Naive thymus-derived CD4-positive, alpha-beta T cell (primary cell): ENCODE data around the gene PRKCA. TPM values are rescaled to one million over a fixed set of nuclear protein-coding genes. Genes with fewer than 3 reads are reported as not detected.
A peak's percentile ranks its signal among the peaks of the same experiment; 100 is the strongest.

Experiments
- ATAC-seq: fragments of 150-1000 bp; cut with Tn5 transposase; 2 replicates; pipeline ENCODE4 v1.10.0; 2021; ENCODE audit warnings: mild to moderate bottlenecking, moderate library complexity
- CTCF ChIA-PET: fragments of 350-600 bp; sonication (Branson Sonifier 250); formaldehyde crosslinking; loops from one replicate; lab custom pipeline; 2021; ENCODE audit warnings: antibody characterized with exemption; lab: Charles Lee
- POLR2A ChIA-PET: fragments of 350-600 bp; sonication (Branson Sonifier 250); formaldehyde crosslinking; loops from one replicate; lab custom pipeline; 2021; ENCODE audit warnings: antibody characterized with exemption, inconsistent platforms; lab: Charles Lee
- DNase-seq, 9 donors: peaks; one replicate each; pipeline versions ENCODE4 v3.0.0 to v3.0.0-alpha.2; 2020 to 2022; ENCODE audit warnings: mixed read lengths in 1 of 9
- H3K27ac ChIP-seq: one replicate; pipeline ENCODE4 v1.7.0; 2013; ENCODE audit warnings: mild to moderate bottlenecking, low read depth, low read length, moderate library complexity
- H3K27me3 ChIP-seq, 2 donors: one replicate each; pipeline ENCODE4 v1.7.0; 2013; ENCODE audit warnings: low read length in 2 of 2, mild to moderate bottlenecking in 2 of 2, moderate library complexity in 2 of 2; ENCODE audit not compliant: control insufficient read depth in 2 of 2, insufficient read depth in 2 of 2
- H3K36me3 ChIP-seq, 3 experiments: 1 replicate in 2 of 3; 2 replicates in 1 of 3; pipeline ENCODE4 v1.7.0; 2013; ENCODE audit warnings: low read length in 3 of 3, mild to moderate bottlenecking in 3 of 3, moderate library complexity in 1 of 3; ENCODE audit not compliant: insufficient read depth in 3 of 3, control insufficient read depth in 2 of 3
- H3K4me1 ChIP-seq, 2 donors: one replicate each; pipeline ENCODE4 v1.7.0; 2013; ENCODE audit warnings: low read length in 2 of 2, mild to moderate bottlenecking in 2 of 2, moderate library complexity in 1 of 2; ENCODE audit not compliant: control insufficient read depth in 2 of 2, insufficient read depth in 2 of 2
- H3K4me3 ChIP-seq: 2 replicates; pipeline ENCODE4 v1.7.0; 2013; ENCODE audit warnings: mild to moderate bottlenecking, low read length
- H3K9me3 ChIP-seq, 3 experiments: 1 replicate in 2 of 3; 2 replicates in 1 of 3; pipeline ENCODE4 v1.7.0; 2013; ENCODE audit warnings: low read length in 3 of 3; ENCODE audit not compliant: control insufficient read depth in 2 of 3
- H3K27ac Mint-ChIP-seq, 9 donors: one replicate each; pipeline ENCODE4 v1.8.0; 2020 to 2022; ENCODE audit warnings: mixed read lengths in 9 of 9, mild to moderate bottlenecking in 8 of 9, moderate library complexity in 5 of 9, inconsistent platforms in 2 of 9
- H3K27me3 Mint-ChIP-seq, 5 donors: one replicate each; pipeline ENCODE4 v1.8.0; 2021 to 2022; ENCODE audit warnings: mixed read lengths in 5 of 5, mild to moderate bottlenecking in 1 of 5
- H3K36me3 Mint-ChIP-seq, 5 donors: one replicate each; pipeline ENCODE4 v1.8.0; 2020 to 2022; ENCODE audit warnings: mixed read lengths in 5 of 5, mild to moderate bottlenecking in 3 of 5, inconsistent platforms in 1 of 5
- H3K4me1 Mint-ChIP-seq, 7 donors: one replicate each; pipeline ENCODE4 v1.8.0; 2020 to 2022; ENCODE audit warnings: mixed read lengths in 7 of 7, mild to moderate bottlenecking in 3 of 7, inconsistent platforms in 1 of 7
- H3K4me3 Mint-ChIP-seq, 10 donors: one replicate each; pipeline ENCODE4 v1.8.0; 2020 to 2022; ENCODE audit warnings: mild to moderate bottlenecking in 10 of 10, mixed read lengths in 10 of 10, moderate library complexity in 6 of 10, inconsistent platforms in 2 of 10
- H3K9me3 Mint-ChIP-seq, 11 donors: one replicate each; pipeline ENCODE4 v1.8.0; 2020 to 2022; ENCODE audit warnings: mixed read lengths in 11 of 11, mild to moderate bottlenecking in 4 of 11, inconsistent platforms in 1 of 11, moderate library complexity in 1 of 11
- intact Hi-C, 2 donors: fragments of 100-400 bp; cut with micrococcal nuclease; formaldehyde crosslinking; loops; one replicate each; pipeline ENCODE4 v1.15.1; 2023
- polyA plus RNA-seq, 2 donors: library from polyadenylated mRNA; unstranded; fragments of 300-500 nt; fragmentation: Illumina TruSeq; gene quantifications; one replicate each; pipeline ENCODE4 v1.2.3, GENCODE V29; 2021
- total RNA-seq, 6 experiments: library from RNA in 5 of 6; stranded (reverse) in 5 of 6; gene quantifications; 1 replicate in 5 of 6; 2 replicates in 1 of 6; pipeline ENCODE4 v1.2.3 and lab custom pipeline; 2021 to 2026

The PRKCA gene
- total and polyA plus RNA-seq, 7 experiments from 2014 or later = 4.1 to 186 (median 122) TPM

DNA sequence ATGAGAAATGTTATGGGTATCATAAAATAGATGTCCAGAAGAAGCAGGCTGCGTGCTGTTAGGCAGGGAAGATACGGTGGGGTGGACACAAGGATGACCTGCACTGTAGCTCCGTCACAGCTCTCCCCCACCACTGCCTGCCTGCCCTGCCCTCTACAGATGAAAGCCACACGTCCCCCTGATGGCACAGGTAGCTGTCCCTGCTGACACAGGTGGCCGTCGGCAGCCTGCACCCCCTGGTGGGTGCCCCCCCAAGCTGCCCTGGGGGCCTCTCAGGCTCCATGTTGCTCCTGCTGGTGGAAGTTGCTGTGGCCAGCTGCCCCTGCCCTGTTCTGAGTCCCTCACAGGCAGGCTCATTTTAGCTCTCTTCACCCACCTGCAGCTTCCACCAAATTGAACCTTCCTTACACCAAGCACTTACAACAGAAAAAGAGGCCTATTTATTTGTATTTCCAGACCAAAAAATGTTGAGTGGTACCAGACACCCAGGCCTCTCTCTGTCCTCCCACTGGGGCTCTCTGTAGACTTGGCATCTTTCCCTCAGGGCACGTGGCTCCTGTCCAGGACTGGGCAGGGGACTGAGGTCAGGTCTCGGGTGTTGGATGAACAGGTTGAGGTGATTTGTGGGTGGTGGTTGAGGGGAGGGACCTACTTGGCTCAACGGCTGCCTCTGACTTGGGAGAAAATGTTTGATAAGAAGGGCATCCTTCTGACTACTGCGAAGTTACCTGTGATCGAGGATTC is 482.4 kb downstream of the PRKCA start:
- Mint-ChIP-seq H3K36me3 (peaks cover 9 to 57% (median 27%) of the 10 kb centered on the region in 5 donors), H3K27me3 (no peaks in the 10 kb centered on the region), H3K4me1 (peaks cover 0 to 13% (median 3%) of the 10 kb centered on the region in 7 donors), H3K9me3 (peaks cover 0 to 2% (median 0%) of the 10 kb centered on the region in 11 donors), H3K27ac (peak overlapping the region in 1 of 9 donors; percentile 50), H3K4me3 (no peak overlapping the region)
- Histone ChIP-seq H3K27me3 (no peaks in the 10 kb centered on the region), H3K27ac (no peak overlapping the region), H3K9me3 (no peaks in the 10 kb centered on the region), H3K36me3 (peaks cover 0 to 81% (median 3%) of the 10 kb centered on the region in 3 experiments), H3K4me1 (no peaks in the 10 kb centered on the region), H3K4me3 (no peak overlapping the region)
- intact Hi-C loops = no loop called here
- ATAC-seq (no peak), DNase-seq (no peak)
- POLR2A ChIA-PET = interaction anchor here (0.7 kb wide), 1 partner anchor 351 kb away, joined by 3 read pairs; no protein-coding TSS in a partner anchor
- CTCF ChIA-PET = no interaction called here

DNA sequence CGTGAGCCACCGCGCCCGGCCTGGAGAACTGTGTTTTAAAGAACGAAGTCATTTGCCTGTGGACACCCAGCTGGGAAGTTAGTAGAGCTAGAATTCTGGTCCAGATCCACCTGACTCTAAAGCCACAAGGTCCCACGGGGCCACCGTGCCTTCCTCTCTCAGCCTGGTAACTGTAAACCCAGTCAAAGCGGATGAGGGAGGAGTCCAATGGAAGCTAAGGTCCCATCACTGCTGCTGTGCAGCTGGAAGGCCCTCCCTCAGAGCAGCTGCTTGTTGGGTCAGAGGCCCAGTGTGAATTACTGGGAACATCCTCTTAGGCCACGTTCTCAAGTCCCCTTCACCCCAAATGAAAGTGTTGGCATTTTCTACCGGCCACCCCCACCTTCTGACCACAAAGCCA is 483.7 kb downstream of the PRKCA start:
- POLR2A ChIA-PET = no interaction called here
- no peaks in the 10 kb centered on the region for H3K27me3 Mint-ChIP-seq
- H3K4me1 Mint-ChIP-seq = peaks cover 4 to 23% (median 10%) of the 10 kb centered on the region in 7 donors
- H3K27me3 ChIP-seq = no peaks in the 10 kb centered on the region
- no peaks in the 10 kb centered on the region for H3K4me1 ChIP-seq
- DNase-seq = no peak
- no peak overlapping the region for H3K4me3 Mint-ChIP-seq
- no peaks in the 10 kb centered on the region for H3K9me3 ChIP-seq
- no peak overlapping the region for H3K4me3 ChIP-seq
- H3K36me3 Mint-ChIP-seq = peaks cover 11 to 58% (median 30%) of the 10 kb centered on the region in 5 donors
- intact Hi-C loops = no loop called here
- no peak for ATAC-seq
- no peak overlapping the region for H3K27ac ChIP-seq
- H3K9me3 Mint-ChIP-seq = peaks cover 0 to 2% (median 0%) of the 10 kb centered on the region in 11 donors
- no peak overlapping the region for H3K27ac Mint-ChIP-seq
- CTCF ChIA-PET = interaction anchor here (0.6 kb wide), 1 partner anchor 17 kb away, joined by 3 read pairs; no protein-coding TSS in a partner anchor
- H3K36me3 ChIP-seq = peaks cover 0 to 85% (median 3%) of the 10 kb centered on the region in 3 experiments

- Mint-ChIP-seq H3K36me3 (peaks cover 17 to 59% (median 39%) of the 10 kb centered on the region in 5 donors), H3K9me3 (peaks cover 0 to 2% (median 0%) of the 10 kb centered on the region in 11 donors), H3K4me1 (peaks cover 8 to 30% (median 15%) of the 10 kb centered on the region in 7 donors), H3K4me3 (no peak overlapping the region), H3K27me3 (no peaks in the 10 kb centered on the region), H3K27ac (peak overlapping the region in 4 of 9 donors; percentile 3 to 32 (median 12))
- H3K9me3 ChIP-seq = no peaks in the 10 kb centered on the region
- H3K27me3 ChIP-seq = no peaks in the 10 kb centered on the region
- no peak overlapping the region for H3K4me3 ChIP-seq
- CTCF ChIA-PET = no interaction called here
- no peak for DNase-seq
- POLR2A ChIA-PET = no interaction called here
- H3K4me1 ChIP-seq = no peaks in the 10 kb centered on the region
- intact Hi-C loops = no loop called here
- no peak for ATAC-seq
- no peak overlapping the region for H3K27ac ChIP-seq
- peaks cover 0 to 92% (median 10%) of the 10 kb centered on the region in 3 experiments for H3K36me3 ChIP-seq
Measured at GRCh38 chr17:66787914-66788313, 485.5 kb downstream of the PRKCA start.

DNA sequence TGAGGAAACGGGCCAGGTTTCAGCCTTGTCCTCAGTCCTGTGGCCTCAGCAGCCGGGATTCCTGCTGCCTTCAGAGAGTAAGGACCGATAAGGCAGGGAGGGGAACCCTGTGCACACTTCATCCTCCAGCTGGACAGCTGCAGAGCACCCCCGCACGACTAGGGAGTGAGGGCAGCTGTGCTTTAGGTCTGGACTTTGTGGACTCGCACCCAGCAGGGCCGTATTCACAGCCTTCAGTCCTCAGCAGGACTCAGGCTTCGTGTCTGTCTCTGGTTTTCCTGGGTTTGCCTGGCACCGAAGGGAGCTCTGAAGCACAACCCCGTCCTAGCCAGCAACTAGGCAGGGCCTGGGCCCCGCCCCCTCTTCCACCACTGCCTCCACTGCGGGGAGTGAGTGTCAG is 486.7 kb downstream of the PRKCA start:
- peaks cover 17 to 62% (median 46%) of the 10 kb centered on the region in 5 donors for H3K36me3 Mint-ChIP-seq
- intact Hi-C loops = no loop called here
- POLR2A ChIA-PET = no interaction called here
- Histone ChIP-seq H3K27me3 (no peaks in the 10 kb centered on the region), H3K4me3 (no peak overlapping the region), H3K9me3 (no peaks in the 10 kb centered on the region), H3K4me1 (no peaks in the 10 kb centered on the region), H3K27ac (no peak overlapping the region), H3K36me3 (peaks cover 0 to 84% (median 10%) of the 10 kb centered on the region in 3 experiments)
- no peak for ATAC-seq
- peaks cover 8 to 30% (median 15%) of the 10 kb centered on the region in 7 donors for H3K4me1 Mint-ChIP-seq
- H3K4me3 Mint-ChIP-seq = no peak overlapping the region
- CTCF ChIA-PET = no interaction called here
- H3K9me3 Mint-ChIP-seq = peaks cover 0 to 2% (median 0%) of the 10 kb centered on the region in 11 donors
- peak overlapping the region in 2 of 9 donors; percentile 32 to 41 for H3K27ac Mint-ChIP-seq
- no peak for DNase-seq
- H3K27me3 Mint-ChIP-seq = no peaks in the 10 kb centered on the region

GRCh38 chr17:66789961-66790437 is 487.6 kb downstream of the PRKCA start:
- Mint-ChIP-seq H3K27me3 (no peaks in the 10 kb centered on the region), H3K9me3 (peaks cover 0 to 2% (median 0%) of the 10 kb centered on the region in 11 donors), H3K36me3 (peaks cover 17 to 67% (median 43%) of the 10 kb centered on the region in 5 donors), H3K27ac (peak overlapping the region in 5 of 9 donors; percentile 17 to 78 (median 55)), H3K4me3 (no peak overlapping the region), H3K4me1 (peaks cover 8 to 30% (median 15%) of the 10 kb centered on the region in 7 donors)
- Histone ChIP-seq H3K36me3 (peaks cover 0 to 77% (median 10%) of the 10 kb centered on the region in 3 experiments), H3K27me3 (no peaks in the 10 kb centered on the region), H3K9me3 (no peaks in the 10 kb centered on the region), H3K4me3 (no peak overlapping the region), H3K4me1 (no peaks in the 10 kb centered on the region), H3K27ac (no peak overlapping the region)
- ChIA-PET CTCF (no interaction called here), POLR2A (no interaction called here)
- ATAC-seq (no peak), DNase-seq (no peak)
- intact Hi-C loops = no loop called here

DNA sequence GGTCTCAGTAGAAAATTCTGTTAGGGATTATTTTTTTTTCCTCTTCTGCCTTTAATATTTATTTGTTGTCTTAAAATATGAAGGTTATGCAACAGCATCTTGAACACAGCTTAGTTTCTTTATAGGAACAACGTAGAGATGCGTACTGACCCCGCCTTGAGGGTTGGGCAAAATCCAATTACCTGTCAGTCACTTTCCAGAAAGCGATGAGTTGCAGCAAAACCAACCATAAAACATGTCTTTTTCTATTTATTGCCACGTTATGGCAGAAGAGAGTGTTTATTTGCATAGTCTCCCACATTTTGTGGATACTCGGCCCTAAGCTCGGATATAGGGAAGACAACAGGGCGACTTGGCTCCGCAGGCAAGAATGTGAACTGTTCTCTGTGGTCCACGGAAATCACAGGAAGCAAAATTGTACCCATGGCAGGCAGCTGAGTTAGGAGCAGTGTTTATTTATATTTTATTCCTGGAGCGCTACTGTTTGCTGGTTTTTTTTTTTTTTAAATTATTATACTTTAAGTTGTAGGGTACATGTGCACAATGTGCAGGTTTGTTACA is 488.2 kb downstream of the PRKCA start:
- H3K4me1 Mint-ChIP-seq = peaks cover 8 to 30% (median 15%) of the 10 kb centered on the region in 7 donors
- H3K9me3 ChIP-seq = no peaks in the 10 kb centered on the region
- intact Hi-C loops = no loop called here
- ChIA-PET POLR2A (interaction anchor here (0.7 kb wide), 1 partner anchor 38 kb away, joined by 3 read pairs; no protein-coding TSS in a partner anchor), CTCF (no interaction called here)
- no peak for DNase-seq
- H3K4me1 ChIP-seq = no peaks in the 10 kb centered on the region
- peak overlapping the region in 6 of 9 donors; percentile 34 to 79 (median 65) for H3K27ac Mint-ChIP-seq
- peaks cover 17 to 65% (median 46%) of the 10 kb centered on the region in 5 donors for H3K36me3 Mint-ChIP-seq
- peaks cover 0 to 2% (median 0%) of the 10 kb centered on the region in 11 donors for H3K9me3 Mint-ChIP-seq
- no peak overlapping the region for H3K4me3 ChIP-seq
- H3K27ac ChIP-seq = no peak overlapping the region
- H3K36me3 ChIP-seq = peaks cover 0 to 76% (median 12%) of the 10 kb centered on the region in 3 experiments
- no peak for ATAC-seq
- H3K4me3 Mint-ChIP-seq = no peak overlapping the region
- H3K27me3 ChIP-seq = no peaks in the 10 kb centered on the region
- H3K27me3 Mint-ChIP-seq = no peaks in the 10 kb centered on the region
